PC-3 (cell line): ENCODE results near the gene SPEF2. TPM values are rescaled to one million over a fixed set of nuclear protein-coding genes. Genes with fewer than 3 reads are reported as not detected.

ENCODE experiments used
- ATAC-seq: fragments of 200-7000 bp; cut with Tn5 transposase; 2 replicates; pipeline ENCODE4 v1.9.1; 2020; ENCODE audit warnings: mild to moderate bottlenecking, moderate library complexity
- BruUV-seq: library from RNA; stranded (reverse); fragments of 400-500 nt; replicated peaks from 2 replicates; lab custom pipeline; 2021; lab: Mats Ljungman, UMichigan
- CTCF ChIA-PET: fragments of 300-600 bp; sonication (Branson Sonifier 250); formaldehyde crosslinking; loops from one replicate; lab custom pipeline; 2022; ENCODE audit warnings: antibody characterized with exemption; lab: Charles Lee
- POLR2A ChIA-PET: fragments of 300-600 bp; sonication (Branson Sonifier 250); formaldehyde crosslinking; loops from one replicate; lab custom pipeline; 2022; ENCODE audit warnings: antibody characterized with exemption; ENCODE audit not compliant: unreplicated experiment; lab: Charles Lee
- DNase-seq: peaks from one replicate; pipeline ENCODE4 v3.0.0-alpha.2; 2015
- H2AFZ ChIP-seq: fragments of 300-600 bp; sonication (generic); 2 replicates; pipeline ENCODE4 v1.6.0; 2016; ENCODE audit warnings: antibody characterized with exemption, low read length
- H3F3A ChIP-seq: fragments of 300-600 bp; sonication (generic); one replicate; pipeline ENCODE4 v1.6.0; 2017; ENCODE audit warnings: antibody characterized with exemption, low read length, control low read depth, mild to moderate bottlenecking; ENCODE audit not compliant: unreplicated experiment
- H3K27ac ChIP-seq: fragments of 300-600 bp; sonication (generic); 2 replicates; pipeline ENCODE4 v1.5.1; 2016; ENCODE audit warnings: mild to moderate bottlenecking, low read length
- H3K27me3 ChIP-seq: fragments of 300-600 bp; sonication (generic); 2 replicates; pipeline ENCODE4 v1.6.1; 2016; ENCODE audit warnings: low read length, mixed read lengths
- H3K36me3 ChIP-seq: fragments of 300-600 bp; sonication (generic); 2 replicates; pipeline ENCODE4 v1.6.1; 2016; ENCODE audit warnings: low read depth, mixed run types, low read length, mixed read lengths
- H3K4me1 ChIP-seq: fragments of 300-600 bp; sonication (generic); 2 replicates; pipeline ENCODE4 v1.5.1; 2016; ENCODE audit warnings: low read length; ENCODE audit not compliant: insufficient read depth
- H3K4me2 ChIP-seq: fragments of 300-600 bp; sonication (generic); 2 replicates; pipeline ENCODE4 v1.6.0; 2016; ENCODE audit warnings: low read length
- H3K4me3 ChIP-seq: fragments of 300-600 bp; sonication (generic); 2 replicates; pipeline ENCODE4 v1.5.1; 2016; ENCODE audit warnings: mild to moderate bottlenecking, low read length, mixed read lengths
- H3K79me2 ChIP-seq: fragments of 300-600 bp; sonication (generic); 2 replicates; pipeline ENCODE4 v1.6.1; 2017; ENCODE audit warnings: low read length, mixed read lengths
- H3K9ac ChIP-seq: fragments of 300-600 bp; sonication (generic); 2 replicates; pipeline ENCODE4 v1.6.0; 2016; ENCODE audit warnings: mild to moderate bottlenecking, low read length
- H3K9me2 ChIP-seq: fragments of 300-600 bp; sonication (generic); replicated peaks from 2 replicates; pipeline ENCODE4 v1.6.1; 2016; ENCODE audit warnings: mixed run types, low read length, mixed read lengths
- H3K9me3 ChIP-seq: fragments of 300-600 bp; sonication (generic); 2 replicates; pipeline ENCODE4 v1.6.1; 2016; ENCODE audit warnings: low read length, mixed read lengths
- H4K20me1 ChIP-seq: fragments of 300-600 bp; sonication (generic); 2 replicates; pipeline ENCODE4 v1.6.1; 2016; ENCODE audit warnings: low read length, mixed read lengths
- CTCF ChIP-seq: fragments of 300-600 bp; sonication (generic); conservative IDR thresholded peaks from 2 replicates; pipeline ENCODE4 v1.5.1; 2017; ENCODE audit warnings: antibody characterized with exemption, low read depth, mild to moderate bottlenecking, low read length
- EZH2 ChIP-seq: fragments of 300-600 bp; sonication (generic); IDR thresholded peaks from one replicate; pipeline ENCODE4 v1.6.1; 2017; ENCODE audit warnings: antibody characterized with exemption, mild to moderate bottlenecking, low read length; ENCODE audit not compliant: unreplicated experiment
- EZH2phosphoT487 ChIP-seq: fragments of 300-600 bp; sonication (generic); IDR thresholded peaks from 2 replicates; pipeline ENCODE4 v1.6.1; 2018; ENCODE audit warnings: mild to moderate bottlenecking, antibody characterized with exemption, low read length, borderline replicate concordance
- intact Hi-C: fragments of 100-400 bp; cut with micrococcal nuclease; formaldehyde crosslinking; loops from 2 replicates; pipeline ENCODE4 v1.9.0; 2023
- total RNA-seq: library from RNA; depleted of rRNA; stranded (reverse); fragments of >200 nt; gene quantifications from 2 replicates; pipeline ENCODE4 v1.2.3, GENCODE V29; 2014

Gene SPEF2
- total RNA-seq, 1 experiment from 2014 or later, result 2.3 TPM

GRCh38 chr5:35640623-35641022, 23.0 kb downstream of the SPEF2 start:
- Histone ChIP-seq H3K4me2 (no peak overlapping the region), H3K4me1 (no peaks in the 10 kb centered on the region), H3K79me2 (no peaks in the 10 kb centered on the region), H4K20me1 (no peaks in the 10 kb centered on the region), H3K36me3 (no peaks in the 10 kb centered on the region), H3K9ac (no peak overlapping the region), H3K9me2 (no peaks in the 10 kb centered on the region), H3K27ac (no peak overlapping the region), H3F3A (no peaks in the 10 kb centered on the region), H3K9me3 (no peaks in the 10 kb centered on the region), H3K4me3 (no peak overlapping the region), H2AFZ (no peak overlapping the region), H3K27me3 (no peaks in the 10 kb centered on the region)
- TF ChIP-seq CTCF (no peak), EZH2 (no peak), EZH2phosphoT487 (no peak)
- intact Hi-C loops, result no loop called here
- POLR2A ChIA-PET, result no interaction called here
- no peak for DNase-seq
- no peak for ATAC-seq
- CTCF ChIA-PET, result no interaction called here
- no TSS peak for BruUV-seq

GRCh38 chr5:35644543-35644942, 26.9 kb downstream of the SPEF2 start:
- TF ChIP-seq EZH2 (no peak), CTCF (no peak; the same call in 1 of the 2 replicates), EZH2phosphoT487 (no peak)
- Histone ChIP-seq H3F3A (no peaks in the 10 kb centered on the region), H3K27me3 (no peaks in the 10 kb centered on the region), H3K4me3 (no peak overlapping the region), H4K20me1 (no peaks in the 10 kb centered on the region), H3K4me2 (no peak overlapping the region), H3K4me1 (no peaks in the 10 kb centered on the region), H3K27ac (no peak overlapping the region), H3K79me2 (no peaks in the 10 kb centered on the region), H3K9me3 (no peaks in the 10 kb centered on the region), H3K9ac (no peak overlapping the region), H3K36me3 (no peaks in the 10 kb centered on the region), H2AFZ (no peak overlapping the region), H3K9me2 (no peaks in the 10 kb centered on the region)
- intact Hi-C loops, result no loop called here
- no TSS peak for BruUV-seq
- POLR2A ChIA-PET, result no interaction called here
- CTCF ChIA-PET, result interaction anchor here (1.3 kb wide), 1 partner anchor 282 kb away, joined by 4 read pairs; no protein-coding TSS in a partner anchor
- no peak for DNase-seq
- peak; percentile 31; the same call in 1 of the 2 replicates for ATAC-seq

GRCh38 chr5:35647128-35647527, 29.5 kb downstream of the SPEF2 start:
- no peaks in the 10 kb centered on the region for H3F3A ChIP-seq
- no TSS peak for BruUV-seq
- no peaks in the 10 kb centered on the region for H4K20me1 ChIP-seq
- no peaks in the 10 kb centered on the region for H3K79me2 ChIP-seq
- ATAC-seq (no peak), DNase-seq (no peak)
- H2AFZ ChIP-seq, result no peak overlapping the region
- intact Hi-C loops, result no loop called here
- H3K4me1 ChIP-seq, result no peaks in the 10 kb centered on the region
- CTCF ChIA-PET, result no interaction called here
- POLR2A ChIA-PET, result no interaction called here
- no peak overlapping the region for H3K27ac ChIP-seq
- H3K4me2 ChIP-seq, result no peak overlapping the region
- no peak overlapping the region for H3K4me3 ChIP-seq
- H3K9ac ChIP-seq, result no peak overlapping the region
- no peaks in the 10 kb centered on the region for H3K27me3 ChIP-seq
- TF ChIP-seq CTCF (no peak), EZH2 (no peak), EZH2phosphoT487 (no peak)
- H3K36me3 ChIP-seq, result no peaks in the 10 kb centered on the region
- no peaks in the 10 kb centered on the region for H3K9me2 ChIP-seq
- H3K9me3 ChIP-seq, result no peaks in the 10 kb centered on the region
